H9 (cell line): ENCODE data around the gene ZCCHC4. TPM values are rescaled to one million over a fixed set of nuclear protein-coding genes. Genes with fewer than 3 reads are reported as not detected.
"Not testable (repeated sequence)": the region's sequence is repeated elsewhere in the genome, so short reads cannot be mapped to it uniquely, and the experiment has no call there.

Experiments used
- DNase-seq: peaks from one replicate; pipeline ENCODE4 v3.0.0-alpha.2; 2017
- H2AFZ ChIP-seq: one replicate; pipeline ENCODE4 v1.6.1; 2013; ENCODE audit warnings: mild to moderate bottlenecking, low read length, control low read depth, moderate library complexity
- H2AK5ac ChIP-seq: 2 replicates; pipeline ENCODE4 v1.6.1; 2013; ENCODE audit warnings: low read length, control low read depth, mixed read lengths; ENCODE audit not compliant: insufficient read length
- H2BK120ac ChIP-seq: one replicate; pipeline ENCODE4 v1.6.1; 2013; ENCODE audit warnings: low read depth, mild to moderate bottlenecking, low read length, control low read depth, inconsistent platforms; ENCODE audit not compliant: poor library complexity, severe bottlenecking
- H2BK12ac ChIP-seq: 2 replicates; pipeline ENCODE4 v1.6.1; 2013; ENCODE audit warnings: low read length, control low read depth, mixed read lengths, low read depth; ENCODE audit not compliant: insufficient read length
- H2BK15ac ChIP-seq: 2 replicates; pipeline ENCODE4 v1.6.1; 2013; ENCODE audit warnings: low read depth, low read length, control low read depth
- H2BK20ac ChIP-seq: one replicate; pipeline ENCODE4 v1.6.1; 2013; ENCODE audit warnings: low read depth, mild to moderate bottlenecking, low read length, control low read depth, inconsistent platforms; ENCODE audit not compliant: poor library complexity, severe bottlenecking
- H2BK5ac ChIP-seq: 2 replicates; pipeline ENCODE4 v1.6.1; 2013; ENCODE audit warnings: low read length, control low read depth, mixed read lengths; ENCODE audit not compliant: insufficient read length
- H3K14ac ChIP-seq: 2 replicates; pipeline ENCODE4 v1.6.1; 2013; ENCODE audit warnings: low read length, control low read depth; ENCODE audit not compliant: insufficient read depth
- H3K18ac ChIP-seq: 2 replicates; pipeline ENCODE4 v1.6.1; 2013; ENCODE audit warnings: low read depth, mild to moderate bottlenecking, mixed read lengths, low read length, control low read depth; ENCODE audit not compliant: insufficient read length
- H3K23ac ChIP-seq: 2 replicates; pipeline ENCODE4 v1.6.1; 2013; ENCODE audit warnings: low read length, control low read depth, mixed read lengths, low read depth; ENCODE audit not compliant: insufficient read length
- H3K23me2 ChIP-seq: 2 replicates; pipeline ENCODE4 v1.6.1; 2013; ENCODE audit warnings: low read depth, mild to moderate bottlenecking, mixed read lengths, low read length, control low read depth; ENCODE audit not compliant: insufficient read length, poor library complexity, severe bottlenecking
- H3K27ac ChIP-seq: 2 replicates; pipeline ENCODE4 v1.5.1; 2013; ENCODE audit warnings: low read length, control low read depth, mixed read lengths, low read depth; ENCODE audit not compliant: insufficient read length
- H3K27me3 ChIP-seq: 2 replicates; pipeline ENCODE4 v1.6.1; 2013; ENCODE audit warnings: low read length, control low read depth, inconsistent platforms; ENCODE audit not compliant: insufficient read depth
- H3K4ac ChIP-seq: 2 replicates; pipeline ENCODE4 v1.6.1; 2013; ENCODE audit warnings: low read depth, mild to moderate bottlenecking, control low read depth, inconsistent platforms, low read length, moderate library complexity
- H3K4me1 ChIP-seq: 2 replicates; pipeline ENCODE4 v1.6.1; 2013; ENCODE audit warnings: low read length, control low read depth, inconsistent platforms; ENCODE audit not compliant: insufficient read depth
- H3K4me2 ChIP-seq: 2 replicates; pipeline ENCODE4 v1.6.1; 2013; ENCODE audit warnings: low read length, control low read depth, mixed read lengths; ENCODE audit not compliant: insufficient read length, insufficient read depth
- H3K56ac ChIP-seq: 2 replicates; pipeline ENCODE4 v1.6.1; 2013; ENCODE audit warnings: low read depth, mild to moderate bottlenecking, mixed read lengths, low read length, control low read depth; ENCODE audit not compliant: insufficient read length
- H3K79me1 ChIP-seq: 2 replicates; pipeline ENCODE4 v1.6.1; 2013; ENCODE audit warnings: low read depth, mild to moderate bottlenecking, moderate library complexity, low read length, control low read depth, inconsistent platforms; ENCODE audit not compliant: insufficient read depth, poor library complexity, severe bottlenecking
- H3K79me2 ChIP-seq: 2 replicates; pipeline ENCODE4 v1.6.1; 2013; ENCODE audit warnings: low read length, control low read depth, inconsistent platforms; ENCODE audit not compliant: insufficient read depth
- H3K9ac ChIP-seq: 2 replicates; pipeline ENCODE4 v1.6.1; 2013; ENCODE audit warnings: low read length, control low read depth, mixed read lengths; ENCODE audit not compliant: insufficient read length; ENCODE audit errors: extremely low read depth
- H3K9me3 ChIP-seq: one replicate; pipeline ENCODE4 v1.6.1; 2013; ENCODE audit warnings: low read depth, low read length, inconsistent platforms; ENCODE audit not compliant: control insufficient read depth
- H3T11ph ChIP-seq: one replicate; pipeline ENCODE4 v1.6.1; 2013; ENCODE audit warnings: mild to moderate bottlenecking, low read length, control low read depth, inconsistent platforms
- H4K20me1 ChIP-seq: one replicate; pipeline ENCODE4 v1.6.1; 2013; ENCODE audit not compliant: control insufficient read depth, insufficient read length, insufficient read depth
- H4K5ac ChIP-seq: 2 replicates; pipeline ENCODE4 v1.6.1; 2013; ENCODE audit warnings: low read depth, mild to moderate bottlenecking, mixed read lengths, low read length, control low read depth; ENCODE audit not compliant: insufficient read length
- H4K8ac ChIP-seq: replicated peaks from 2 replicates; pipeline ENCODE4 v1.6.1; 2013; ENCODE audit warnings: low read length, control low read depth, mixed read lengths, low read depth; ENCODE audit not compliant: insufficient read length
- H4K91ac ChIP-seq: 2 replicates; pipeline ENCODE4 v1.6.1; 2013; ENCODE audit warnings: low read depth, mild to moderate bottlenecking, moderate library complexity, mixed read lengths, low read length, control low read depth; ENCODE audit not compliant: insufficient read length
- H3K27ac Mint-ChIP-seq, 3 experiments: 2 replicates in 2 of 3; 3 replicates in 1 of 3; pipeline ENCODE4 v1.8.0; 2020 to 2021; ENCODE audit warnings: mixed read lengths in 3 of 3, mild to moderate bottlenecking in 1 of 3, moderate library complexity in 1 of 3
- H3K27me3 Mint-ChIP-seq: 2 replicates; pipeline ENCODE4 v1.8.0; 2021; ENCODE audit warnings: low read depth, mild to moderate bottlenecking, moderate library complexity, mixed read lengths
- H3K36me3 Mint-ChIP-seq, 3 experiments: 2 replicates in 2 of 3; 3 replicates in 1 of 3; pipeline ENCODE4 v1.8.0; 2020 to 2021; ENCODE audit warnings: low read depth in 3 of 3, mixed read lengths in 3 of 3; ENCODE audit not compliant: insufficient read depth in 1 of 3
- H3K4me1 Mint-ChIP-seq, 2 experiments: 2 replicates each; pipeline ENCODE4 v1.8.0; 2020; ENCODE audit warnings: mixed read lengths in 2 of 2
- H3K4me3 Mint-ChIP-seq, 2 experiments: 2 replicates in 1 of 2; 3 replicates in 1 of 2; pipeline ENCODE4 v1.8.0; 2020 to 2021; ENCODE audit warnings: mild to moderate bottlenecking in 2 of 2, mixed read lengths in 2 of 2, moderate library complexity in 1 of 2
- H3K9me3 Mint-ChIP-seq, 2 experiments: 2 replicates in 1 of 2; 3 replicates in 1 of 2; pipeline ENCODE4 v1.8.0; 2020; ENCODE audit warnings: mild to moderate bottlenecking in 2 of 2, mixed read lengths in 2 of 2, moderate library complexity in 1 of 2
- CTCF ChIP-seq: fragments of 200-600 bp; sonication (generic); conservative IDR thresholded peaks from 3 replicates; pipeline ENCODE4 v1.8.0; 2021; ENCODE audit warnings: antibody characterized with exemption, mild to moderate bottlenecking
- WGBS: extraction: QIAGEN DNeasy Blood & Tissue Kit; methylation state at CpG from one replicate; pipeline ENCODE4 v1.1.7; 2013; ENCODE audit warnings: missing lambda C conversion rate, low lambda C conversion rate, mixed read lengths; ENCODE audit not compliant: insufficient read length; ENCODE audit errors: extremely low coverage; 5-methylcytosine and 5-hydroxymethylcytosine counted together
- total RNA-seq: library from RNA; stranded (reverse); gene quantifications from 2 replicates; pipeline ENCODE4 v1.2.1, GENCODE V29; 2021

Gene ZCCHC4
- total RNA-seq, 1 experiment from 2014 or later: 6.8 TPM

DNA sequence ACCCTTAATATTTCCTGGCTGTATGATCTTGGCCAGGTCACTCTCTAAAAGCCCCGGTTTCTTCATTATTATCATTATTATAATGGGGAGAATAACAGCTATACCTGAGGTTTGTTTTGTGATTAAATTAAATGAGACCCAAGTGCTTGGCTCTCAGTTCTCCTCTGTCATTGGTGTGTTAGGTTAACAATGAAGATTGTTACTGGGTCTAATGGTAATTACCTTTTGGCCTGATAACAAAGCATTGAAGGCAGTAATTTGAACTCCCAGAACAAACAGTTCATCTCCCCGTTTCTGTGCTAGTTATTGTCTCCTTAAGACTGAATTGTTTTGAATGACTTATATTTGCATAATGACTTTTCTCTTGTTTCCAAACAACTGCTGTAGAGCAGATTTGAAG is 57.7 kb downstream of the ZCCHC4 start:
- Mint-ChIP-seq H3K4me3 (no peak overlapping the region), H3K9me3 (no peaks in the 10 kb centered on the region), H3K27me3 (no peaks in the 10 kb centered on the region), H3K4me1 (peaks cover 19 to 20% of the 10 kb centered on the region in 2 experiments), H3K27ac (peak overlapping the region in 1 of 3 experiments; percentile 92; a peak in 2 of 7 replicates), H3K36me3 (no peaks in the 10 kb centered on the region)
- H3K9ac ChIP-seq: no peak overlapping the region
- no peak overlapping the region for H3T11ph ChIP-seq
- no peaks in the 10 kb centered on the region for H3K79me2 ChIP-seq
- no peaks in the 10 kb centered on the region for H3K79me1 ChIP-seq
- no peak overlapping the region for H3K14ac ChIP-seq
- no peak overlapping the region for H2BK12ac ChIP-seq
- no peak overlapping the region for H3K4ac ChIP-seq
- DNase-seq: no peak
- no peaks in the 10 kb centered on the region for H4K20me1 ChIP-seq
- H3K18ac ChIP-seq: no peak overlapping the region
- no peak overlapping the region for H4K8ac ChIP-seq
- no peak overlapping the region for H3K4me2 ChIP-seq
- no peak overlapping the region for H2AK5ac ChIP-seq
- no peak overlapping the region for H4K5ac ChIP-seq
- no peaks in the 10 kb centered on the region for H3K27me3 ChIP-seq
- H2BK20ac ChIP-seq: no peak overlapping the region
- no peak overlapping the region for H2BK120ac ChIP-seq
- H4K91ac ChIP-seq: no peak overlapping the region
- H3K27ac ChIP-seq: no peak overlapping the region
- H3K9me3 ChIP-seq: no peaks in the 10 kb centered on the region
- H3K4me1 ChIP-seq: 0 out of 2 replicates have a peak, but pooled peaks cover 3% of the 10 kb centered on the region
- H2BK15ac ChIP-seq: no peak overlapping the region
- no peak overlapping the region for H2BK5ac ChIP-seq
- WGBS: no CpG with 5 or more reads among the region's 2 CpGs
- no peaks in the 10 kb centered on the region for H3K23me2 ChIP-seq
- no peak for TF ChIP-seq CTCF
- no peak overlapping the region for H3K23ac ChIP-seq
- no peak overlapping the region for H2AFZ ChIP-seq
- no peak overlapping the region for H3K56ac ChIP-seq

GRCh38 chr4:25372549-25372948 is 60.0 kb downstream of the ZCCHC4 start:
- not testable (repeated sequence) for H3K27me3 ChIP-seq, H3K27me3 Mint-ChIP-seq, H4K20me1 ChIP-seq, H3K9me3 ChIP-seq, H2BK5ac ChIP-seq, H3K36me3 Mint-ChIP-seq, H3K4me3 Mint-ChIP-seq, H2AFZ ChIP-seq, H3K23ac ChIP-seq, H3K18ac ChIP-seq, H3K79me2 ChIP-seq, H3K23me2 ChIP-seq, H2BK20ac ChIP-seq, DNase-seq, H2AK5ac ChIP-seq, H3K14ac ChIP-seq, H3K79me1 ChIP-seq, H3K27ac Mint-ChIP-seq, H4K91ac ChIP-seq, H3T11ph ChIP-seq, H4K5ac ChIP-seq, H3K56ac ChIP-seq, H3K4ac ChIP-seq, H3K9ac ChIP-seq, H4K8ac ChIP-seq, H3K4me1 ChIP-seq, H3K9me3 Mint-ChIP-seq, H2BK12ac ChIP-seq, H2BK120ac ChIP-seq, H3K27ac ChIP-seq, H3K4me2 ChIP-seq, H2BK15ac ChIP-seq
- no CpG with 5 or more reads among the region's 9 CpGs for WGBS
- H3K4me1 Mint-ChIP-seq: peaks cover 25 to 26% of the 10 kb centered on the region in 2 experiments
